Psoas muscle (tissue), 8 donors: ENCODE measurements around the gene TMEM119. TPM values are rescaled to one million over a fixed set of nuclear protein-coding genes. Genes with fewer than 3 reads are reported as not detected.

Experiments used
- ATAC-seq, 4 donors: fragments of 200-7000 bp; cut with Tn5 transposase; one replicate each; pipeline ENCODE4 v1.9.1; 2020; ENCODE audit warnings: moderate library complexity in 3 of 4, mild to moderate bottlenecking in 2 of 4
- DNase-seq, 2 donors: peaks; one replicate each; pipeline ENCODE4 v3.0.0-alpha.2; 2020
- H3K27ac ChIP-seq: fragments of 200-600 bp; one replicate; pipeline ENCODE4 v1.8.0; 2022
- H3K27me3 ChIP-seq, 3 donors: fragments of 200-600 bp in 1 of 3; one replicate each; pipeline versions ENCODE4 v1.6.1 to v1.8.0; 2013 to 2022; ENCODE audit warnings: low read length in 2 of 3, mild to moderate bottlenecking in 2 of 3, moderate library complexity in 1 of 3; ENCODE audit not compliant: insufficient read depth in 3 of 3
- H3K36me3 ChIP-seq, 2 donors: fragments of 200-600 bp in 1 of 2; one replicate each; pipeline versions ENCODE4 v1.6.1 to v1.8.0; 2013 to 2022; ENCODE audit warnings: low read depth in 1 of 2, mild to moderate bottlenecking in 1 of 2, moderate library complexity in 1 of 2; ENCODE audit not compliant: insufficient read depth in 1 of 2
- H3K4me1 ChIP-seq: fragments of 200-600 bp; one replicate; pipeline ENCODE4 v1.8.0; 2022
- H3K4me3 ChIP-seq: fragments of 200-600 bp; one replicate; pipeline ENCODE4 v1.8.0; 2022; ENCODE audit warnings: mild to moderate bottlenecking
- H3K9me3 ChIP-seq: fragments of 200-600 bp; one replicate; pipeline ENCODE4 v1.8.0; 2022
- CTCF ChIP-seq: fragments of 200-600 bp; IDR thresholded peaks from one replicate; pipeline ENCODE4 v1.8.0; 2022; ENCODE audit warnings: antibody characterized with exemption
- WGBS, 3 donors: extraction: QIAGEN DNeasy Blood & Tissue Kit; methylation state at CpG; one replicate each; pipeline versions ENCODE4 v1.1.6 to v1.1.7; 2013; 5-methylcytosine and 5-hydroxymethylcytosine counted together
- intact Hi-C, 2 donors: fragments of 100-400 bp; cut with DNase I; formaldehyde crosslinking; loops; one replicate each; pipeline versions ENCODE4 v1.11.0 to v1.14.2; 2022
- polyA plus RNA-seq, 3 donors: library from polyadenylated mRNA; stranded (reverse); fragments of 200-250 nt; gene quantifications; one replicate each; pipeline ENCODE4 v1.2.3, GENCODE V29; 2013
- total RNA-seq, 4 donors: library from RNA; stranded (reverse); fragmentation: NEBNext Ultra II Directional in 2 of 4; extraction: Animal tissue kit (Norgen Biotek cat#: 25700) in 2 of 4; gene quantifications; one replicate each; pipeline versions ENCODE4 v1.2.1 to v1.2.4, GENCODE V29; 2021 to 2023
- donor health status: healthy with polysubstance abuse.
- donor health status: DM: no; HTN: no; CAD: no; lungs with moderate emphysema.
- donor health status: Bipolar disorder and iron deficiency.
- donor health status: healthy.
- donor health status: DM: yes; HTN: yes; CAD: no.
- donor health status: DM: no; HTN: no; CAD: no.
- donor health status: DM: no; HTN: no; CAD: no.
- donor health status: DM: yes; HTN: yes; CAD: no.

The TMEM119 gene
- total and polyA plus RNA-seq, 7 donors: 0.25 to 2.6 (median 0.36) TPM

DNA sequence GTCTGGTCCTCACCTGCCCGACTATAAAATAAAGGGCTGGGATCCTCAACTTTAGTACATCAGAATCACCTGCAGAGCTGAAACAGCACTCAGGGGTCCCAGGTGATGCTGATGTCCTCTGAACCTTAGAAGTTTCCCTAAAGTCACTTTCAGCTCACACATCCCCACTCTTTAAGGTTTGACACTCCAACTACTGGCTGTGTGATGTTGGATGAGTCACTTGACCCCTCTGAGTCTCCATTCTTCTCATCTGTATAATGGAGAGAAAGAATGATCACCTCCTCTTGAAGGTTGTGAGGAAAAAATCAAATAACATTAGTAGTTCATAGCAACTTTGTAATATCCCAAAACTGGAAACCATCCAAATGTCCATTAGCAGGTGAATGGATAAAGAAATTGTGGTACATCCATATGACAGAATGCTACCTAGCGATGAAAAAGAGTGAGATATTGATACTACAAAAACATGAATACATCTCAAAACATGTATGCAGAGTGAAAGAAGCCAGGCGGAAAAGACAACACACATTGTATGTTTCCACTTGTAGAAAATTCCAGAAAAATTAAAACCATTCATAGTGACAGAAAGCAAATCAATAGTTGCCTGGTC, 13.3 kb downstream of the TMEM119 start:
- Histone ChIP-seq H3K4me1 (no peaks in the 10 kb centered on the region), H3K4me3 (no peak overlapping the region), H3K9me3 (no peaks in the 10 kb centered on the region), H3K27ac (no peak overlapping the region), H3K27me3 (no peaks in the 10 kb centered on the region), H3K36me3 (no peaks in the 10 kb centered on the region)
- intact Hi-C loops: no loop called here
- TF ChIP-seq CTCF: no peak
- no peak for ATAC-seq
- DNase-seq: no peak
- WGBS, 3 donors: 67 to 70% (median 69%) methylated on average over 3 of the region's 3 CpGs

DNA sequence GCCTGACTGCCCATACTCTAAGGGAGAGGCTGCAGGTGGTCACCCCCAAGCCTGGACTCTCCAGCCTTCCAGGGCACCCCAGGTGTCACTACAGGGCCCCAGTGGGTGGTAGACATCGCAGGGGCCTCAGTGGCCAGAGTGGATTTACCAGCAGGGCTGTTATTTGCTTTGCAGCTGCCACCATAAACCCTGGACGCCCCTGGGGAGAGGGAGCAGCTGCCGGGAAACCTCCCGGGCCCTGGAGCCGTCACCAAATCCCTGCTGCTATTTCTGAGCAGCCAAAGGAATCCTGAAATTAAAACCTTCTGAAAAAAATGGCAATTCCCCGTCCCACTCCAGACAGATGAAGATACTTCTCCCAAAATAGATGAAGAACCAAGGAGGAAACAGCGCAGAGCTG, 13.9 kb downstream of the TMEM119 start:
- Histone ChIP-seq H3K27ac (no peak overlapping the region), H3K4me1 (no peaks in the 10 kb centered on the region)
- ATAC-seq: peak in 2 of 4 donors; percentile 19 to 39

GRCh38 chr12:108582978-108583770, 14.7 kb downstream of the TMEM119 start:
- TF ChIP-seq CTCF: no peak
- Histone ChIP-seq H3K36me3 (no peaks in the 10 kb centered on the region), H3K9me3 (no peaks in the 10 kb centered on the region), H3K27me3 (no peaks in the 10 kb centered on the region), H3K27ac (no peak overlapping the region), H3K4me1 (no peaks in the 10 kb centered on the region), H3K4me3 (no peak overlapping the region)
- intact Hi-C loops: no loop called here
- 65 to 82% (median 72%) methylated on average over 9 to 10 of the region's 10 CpGs for WGBS, 3 donors
- ATAC-seq (no peak), DNase-seq (no peak)

More for the DNA sequence above, 13.9 kb downstream of the TMEM119 start:
- Histone ChIP-seq H3K36me3 (no peaks in the 10 kb centered on the region), H3K27me3 (no peaks in the 10 kb centered on the region), H3K9me3 (no peaks in the 10 kb centered on the region), H3K4me3 (no peak overlapping the region)
- 13 to 22% (median 16%) methylated on average over 7 of the region's 7 CpGs for WGBS, 3 donors
- TF ChIP-seq CTCF: no peak
- no peak for DNase-seq
- intact Hi-C loops: no loop called here

GRCh38 chr12:108582509-108582908, 15.4 kb downstream of the TMEM119 start:
- H3K36me3 ChIP-seq: no peaks in the 10 kb centered on the region
- H3K4me3 ChIP-seq: no peak overlapping the region
- no peaks in the 10 kb centered on the region for H3K9me3 ChIP-seq
- H3K4me1 ChIP-seq: no peaks in the 10 kb centered on the region
- WGBS, 3 donors: 91 to 94% (median 93%) methylated on average over 9 of the region's 9 CpGs
- TF ChIP-seq CTCF: no peak
- ATAC-seq (no peak), DNase-seq (no peak)
- intact Hi-C loops: no loop called here
- no peak overlapping the region for H3K27ac ChIP-seq
- H3K27me3 ChIP-seq: no peaks in the 10 kb centered on the region
